Stimulated activated CD8-positive, alpha-beta memory T cell treated with anti-CD3 and anti-CD28 coated beads, Interleukin-2, amount 100 ng/mL, for 48 hours (primary cell): ENCODE measurements around the gene ADGRL4.
"Not testable (repeated sequence)": the region's sequence is repeated elsewhere in the genome, so short reads cannot be mapped to it uniquely, and the experiment has no call there.

Source experiments
- DNase-seq, 2 donors: peaks; one replicate each; pipeline ENCODE4 v3.0.0-alpha.2; 2020; ENCODE audit warnings: low read depth in 2 of 2

Gene ADGRL4

DNA sequence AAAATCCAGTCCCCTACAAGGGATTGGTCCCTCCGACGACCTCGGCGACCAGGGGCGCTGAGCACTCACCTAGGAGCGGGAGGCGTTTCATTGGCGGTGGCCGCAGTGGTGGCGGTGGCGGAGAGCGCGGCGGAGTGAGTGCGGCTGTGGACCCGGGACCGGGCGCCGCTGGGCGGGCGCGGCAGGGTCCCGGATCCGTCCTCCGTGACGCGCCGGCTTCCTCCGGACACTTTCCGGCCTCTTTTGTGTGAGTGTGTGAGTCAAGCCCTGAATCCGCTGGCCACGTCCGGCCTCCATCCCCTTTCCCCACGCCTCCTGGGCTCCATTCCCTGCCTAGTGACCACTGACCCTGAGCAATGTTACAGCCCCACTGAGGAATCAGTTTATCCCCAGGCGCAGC is at the start of gene ADGRL4:
Gene ADGRL4 (minus strand): TSS at position 167 of the 400 bp plus-strand sequence. CDS start 76 bp downstream, at position 91.
- no peak for DNase-seq

DNA sequence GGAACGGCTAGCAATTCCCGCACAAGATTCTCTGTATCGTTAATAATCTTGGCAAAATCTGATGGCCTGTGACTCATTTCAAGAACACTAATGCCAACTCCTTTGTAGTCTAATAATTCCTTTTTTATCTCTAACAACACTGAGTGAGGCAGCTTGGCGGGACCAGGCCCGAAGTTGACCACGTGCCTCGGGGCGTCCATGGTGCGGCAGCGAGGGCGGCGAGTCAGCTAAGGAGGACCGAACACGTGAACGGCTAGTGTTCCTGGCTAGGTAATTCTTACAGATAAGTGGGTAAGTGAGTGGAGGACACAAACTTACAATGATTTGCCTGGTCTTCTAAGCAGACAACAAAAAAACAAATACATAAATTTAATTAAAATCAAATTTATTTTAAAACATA is 49.3 kb upstream of the ADGRL4 start:
- DNase-seq = no peak

DNA sequence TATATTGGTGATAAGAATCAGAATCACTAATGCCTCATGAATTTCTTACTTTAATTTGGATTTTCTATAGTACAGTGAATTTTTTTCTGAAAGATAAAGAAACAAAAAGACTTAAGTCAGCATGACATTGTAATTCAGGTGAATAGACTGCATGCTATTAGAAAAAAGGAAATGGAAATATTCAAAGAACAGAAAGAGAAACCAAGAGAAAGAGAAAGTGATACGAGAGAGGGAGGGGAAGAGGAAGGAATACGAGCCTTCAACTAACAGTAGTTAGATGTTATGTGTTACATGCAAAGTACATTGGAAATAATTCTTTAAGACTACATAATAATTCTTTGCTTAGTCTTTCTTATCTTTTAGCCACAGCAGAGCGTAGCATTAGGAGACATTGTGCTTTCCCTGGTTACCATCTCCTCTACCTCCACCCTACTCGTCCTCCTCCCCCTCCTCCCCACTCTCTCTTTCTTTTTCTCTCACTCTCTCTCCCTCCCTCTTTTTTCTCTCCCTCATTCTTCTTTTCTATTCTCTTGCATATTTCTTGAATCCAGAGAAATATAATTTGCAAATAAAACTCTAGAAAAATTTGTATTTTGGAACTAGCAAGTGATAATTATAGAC is 46.4 kb upstream of the ADGRL4 start:
- DNase-seq = no peak

GRCh38 chr1:79044974-79045650 is 38.6 kb upstream of the ADGRL4 start:
- DNase-seq = no peak

- DNase-seq = no peak
These were observed 37.0 kb upstream of the ADGRL4 start for GRCh38 chr1:79043506-79043905.

DNA sequence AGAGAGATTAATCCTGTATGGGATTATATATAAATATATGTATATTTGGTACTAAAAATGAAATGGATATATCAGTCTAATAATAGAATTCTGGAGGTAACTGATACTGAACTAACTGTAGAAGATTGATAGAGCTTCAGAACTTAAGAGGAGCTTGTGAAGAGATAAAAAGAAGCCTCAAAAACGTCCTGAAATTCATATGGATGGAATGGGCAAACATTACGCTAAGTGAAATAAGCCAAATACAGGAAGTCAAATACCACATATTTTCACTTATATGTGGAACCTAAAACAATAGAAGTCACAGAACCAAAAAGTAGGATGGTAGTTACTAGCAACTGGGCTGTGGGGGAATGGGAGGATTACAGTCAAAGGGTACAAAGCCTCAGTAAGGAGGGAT is 36.0 kb upstream of the ADGRL4 start:
- no peak for DNase-seq

DNA sequence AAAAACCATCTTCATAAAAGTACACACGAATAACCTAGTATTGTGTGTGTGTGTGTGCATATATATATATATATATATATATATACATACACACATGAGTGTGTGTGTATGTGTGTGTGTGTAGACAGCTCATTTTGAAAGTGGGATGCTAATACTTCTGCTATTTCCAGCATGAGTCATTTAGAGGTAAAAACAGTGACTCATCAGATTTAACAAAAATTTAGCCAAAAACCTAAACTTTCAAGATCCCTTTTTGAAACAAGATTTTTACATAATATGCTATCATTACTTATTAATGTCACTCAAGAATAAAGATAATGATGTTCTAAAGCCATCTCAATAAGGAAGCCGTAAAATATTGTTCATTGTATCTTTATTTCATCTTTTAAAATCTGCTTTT is 35.6 kb upstream of the ADGRL4 start:
- no peak for DNase-seq

GRCh38 chr1:79041666-79042065 is 35.1 kb upstream of the ADGRL4 start:
- DNase-seq = no peak

DNA sequence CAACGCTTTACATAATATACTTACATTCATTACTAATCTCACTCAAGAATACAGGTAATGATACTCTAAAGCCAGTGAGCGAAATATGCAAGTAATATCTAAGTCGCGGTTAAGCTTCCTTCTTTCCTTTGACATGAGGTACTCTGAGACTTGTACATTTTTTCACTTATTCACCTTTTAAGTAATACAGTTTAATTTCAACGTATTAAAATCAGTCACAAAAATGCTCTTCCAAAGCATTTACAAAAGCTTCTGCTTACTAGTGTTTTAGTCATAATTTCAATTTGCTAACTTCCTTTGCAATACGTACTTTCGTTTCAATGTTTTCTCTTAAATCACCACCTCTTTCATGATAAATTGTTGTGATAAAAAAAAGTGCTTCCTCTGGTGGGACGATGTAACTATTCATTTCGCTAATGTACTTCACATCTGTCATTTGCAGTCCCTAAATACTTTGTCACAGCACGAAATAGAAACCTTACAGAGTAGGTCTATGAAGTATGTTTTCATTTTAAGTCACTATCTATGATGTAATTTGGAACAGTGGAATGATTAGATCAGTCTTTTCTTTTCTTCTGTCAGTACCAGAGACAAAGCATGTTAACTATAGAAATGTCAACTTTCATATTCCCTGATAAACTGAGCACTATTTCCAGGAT is 34.0 kb upstream of the ADGRL4 start:
- no peak for DNase-seq

- DNase-seq = no peak
These were observed 30.6 kb upstream of the ADGRL4 start for GRCh38 chr1:79037085-79037484.

DNA sequence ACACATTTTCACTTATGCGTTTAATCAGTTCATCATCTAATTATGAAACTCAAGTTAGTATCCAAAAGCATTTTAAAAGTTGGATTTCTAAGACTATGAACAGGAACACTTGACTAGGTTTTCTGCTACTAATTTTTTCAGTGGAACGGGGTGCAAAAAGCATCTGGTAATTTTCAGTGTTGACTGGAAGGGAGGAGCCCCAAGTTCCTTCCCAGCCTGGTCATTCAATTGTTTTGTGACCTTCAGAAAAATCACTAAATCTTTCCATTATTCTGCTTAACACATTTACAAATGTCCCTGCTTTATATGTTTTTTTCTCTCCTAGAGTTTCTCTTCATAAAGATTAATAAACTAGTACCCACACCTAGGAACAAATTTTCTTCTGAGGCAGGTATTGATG is 6.0 kb upstream of the ADGRL4 start:
- DNase-seq = no peak

DNA sequence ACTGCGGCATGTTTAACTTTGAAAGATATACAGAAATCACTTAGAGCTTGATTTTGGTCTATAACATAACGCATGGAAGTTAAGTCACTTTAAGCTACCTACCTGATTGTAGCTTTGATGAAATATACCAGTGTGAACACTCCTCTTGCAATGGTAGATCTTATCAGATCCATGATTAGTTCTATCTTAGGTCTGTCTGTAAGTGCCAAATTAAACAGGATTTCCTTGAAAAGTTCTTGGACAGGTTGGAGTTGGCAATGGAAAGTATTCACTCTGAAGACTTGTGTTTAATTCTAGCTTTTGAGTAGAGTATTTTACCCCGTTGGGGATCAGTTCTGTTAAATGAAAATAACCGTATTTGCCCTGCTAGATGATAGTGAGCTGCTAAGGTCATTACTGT is 4.1 kb upstream of the ADGRL4 start:
- DNase-seq = no peak

GRCh38 chr1:79005945-79006344 is 585 bp downstream of the ADGRL4 start:
- no peak for DNase-seq

DNA sequence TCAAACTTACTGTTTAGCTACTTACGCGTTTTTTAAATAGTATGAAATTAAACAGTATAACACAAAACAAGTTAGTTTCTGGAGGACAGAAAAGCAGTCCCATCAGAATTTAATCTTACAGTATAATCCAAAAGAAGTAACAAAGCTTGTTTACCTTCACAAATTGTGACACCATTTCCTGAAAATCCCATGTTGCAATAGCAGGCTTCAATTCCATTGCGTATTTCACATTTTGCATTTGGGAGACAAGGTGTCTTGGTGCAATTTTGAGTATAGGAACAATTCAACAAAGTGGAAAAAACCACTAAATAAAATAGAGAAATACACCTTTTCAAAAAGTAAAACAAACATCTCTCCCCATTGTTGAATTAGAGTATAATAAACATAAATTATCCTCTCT is 1.6 kb downstream of the ADGRL4 start:
- no peak for DNase-seq

DNA sequence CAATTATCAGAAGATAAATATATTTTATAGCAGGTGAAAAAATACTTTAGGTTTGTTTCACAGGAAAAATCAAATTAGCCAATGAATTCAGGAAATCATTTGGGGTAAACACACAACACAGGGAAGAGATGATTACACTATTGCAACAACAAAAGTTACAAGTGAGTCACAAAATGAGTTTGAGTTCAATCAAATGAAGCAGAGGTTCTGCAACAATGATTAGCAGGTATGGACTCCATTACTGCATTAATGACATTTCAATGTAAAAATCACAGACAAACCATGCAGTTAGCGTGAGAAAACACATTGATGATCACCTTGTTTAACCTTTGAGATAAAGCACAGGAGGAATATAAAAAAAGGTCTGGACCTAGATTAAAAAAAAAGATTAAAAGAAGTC is 9.7 kb downstream of the ADGRL4 start:
- no peak for DNase-seq

GRCh38 chr1:78987042-78987441 is 19.5 kb downstream of the ADGRL4 start:
- no peak for DNase-seq

DNA sequence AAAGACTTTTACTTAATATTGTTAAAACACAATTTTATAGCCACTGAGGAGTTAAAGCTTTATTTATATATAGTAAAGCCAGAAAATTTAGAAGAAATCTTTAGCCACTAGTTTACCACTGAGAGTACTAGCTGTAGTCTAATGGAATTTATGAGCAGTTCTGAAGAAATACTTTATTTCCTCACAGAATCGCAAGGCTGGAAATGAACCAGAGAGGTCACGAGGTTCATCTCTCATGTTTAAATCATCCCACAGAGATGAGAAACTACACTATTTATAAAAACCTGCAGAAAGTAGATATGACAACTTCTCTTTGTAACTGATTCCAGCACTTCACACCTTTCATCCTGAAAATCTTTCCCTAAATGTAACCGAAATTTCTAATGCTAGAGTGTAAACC is 26.0 kb downstream of the ADGRL4 start:
- no peak for DNase-seq

DNA sequence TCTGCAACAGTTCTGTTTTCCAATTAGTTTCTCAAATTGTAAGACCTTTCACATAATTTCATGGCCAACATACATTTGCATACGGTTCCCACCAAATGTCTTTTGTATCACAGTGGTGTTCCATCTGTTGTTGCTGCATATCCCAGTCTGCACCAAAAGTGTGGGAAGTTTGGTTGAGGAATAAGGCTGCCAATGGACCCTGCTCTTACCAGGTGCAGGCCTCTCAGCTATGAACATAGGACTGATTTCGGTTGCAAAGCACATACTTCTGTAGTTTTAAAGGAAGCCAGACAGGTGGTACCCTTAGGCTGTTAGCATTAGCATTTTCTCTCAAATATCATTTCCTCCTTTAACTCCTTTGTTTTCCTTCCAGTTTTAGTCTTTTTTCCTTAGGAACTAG is 33.8 kb downstream of the ADGRL4 start:
- DNase-seq = no peak

DNA sequence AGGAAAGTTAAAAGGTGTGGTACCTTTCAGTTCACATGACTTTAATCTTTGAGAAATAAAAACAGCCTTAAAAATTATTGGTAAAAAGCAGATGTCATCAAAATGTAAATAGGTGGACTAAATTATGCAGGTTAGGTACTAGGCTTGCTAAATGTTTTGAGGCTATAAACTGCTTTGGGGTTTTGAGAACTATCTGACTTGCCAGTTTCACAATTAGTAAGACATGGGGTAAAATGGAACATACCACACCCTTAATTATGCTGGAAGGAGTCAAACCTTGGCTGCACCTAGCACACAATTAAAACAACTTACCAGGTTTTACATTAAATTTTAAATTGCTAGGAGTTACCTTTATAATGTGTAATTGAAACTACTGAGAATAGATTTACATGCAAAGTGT is 39.4 kb downstream of the ADGRL4 start:
- not testable (repeated sequence) for DNase-seq

GRCh38 chr1:78958711-78959110 is 47.8 kb downstream of the ADGRL4 start:
- no peak for DNase-seq

GRCh38 chr1:78950826-78951225 is 55.7 kb downstream of the ADGRL4 start:
- no peak for DNase-seq

DNA sequence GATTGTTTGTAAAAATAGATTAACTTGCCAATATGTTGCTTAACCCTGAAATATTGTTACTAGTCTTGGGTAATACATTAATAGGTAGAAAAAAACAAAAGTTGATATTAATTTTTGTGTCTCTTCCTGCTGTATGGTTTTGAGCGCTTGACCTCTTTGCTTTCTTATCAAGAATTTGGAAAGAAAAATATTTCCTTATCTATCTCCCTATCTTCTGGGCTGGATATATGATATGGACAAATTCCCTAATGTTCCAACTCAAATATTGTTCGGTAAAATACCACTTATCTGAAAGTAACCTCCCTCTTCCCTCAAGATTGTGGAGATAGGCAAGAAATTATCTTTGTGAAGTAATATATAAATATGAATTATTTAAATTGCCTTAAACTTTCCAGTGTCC is 57.3 kb downstream of the ADGRL4 start:
- no peak for DNase-seq

- no peak for DNase-seq
These were observed 87.4 kb downstream of the ADGRL4 start for GRCh38 chr1:78919150-78919549.
